Stimulated activated CD4-positive, alpha-beta T cell treated with anti-CD3 and anti-CD28 coated beads, Interleukin-4, amount 100 ng/mL, for 4 hours (primary cell): ENCODE measurements around the gene IGFN1.
"Not testable (repeated sequence)": the region's sequence is repeated elsewhere in the genome, so short reads cannot be mapped to it uniquely, and the experiment has no call there.

Experiments
- DNase-seq, 2 experiments: peaks; one replicate each; pipeline ENCODE4 v3.0.0-alpha.2; 2020

The IGFN1 gene

GRCh38 chr1:201190624-201191051 is at the start of gene IGFN1:
IGFN1 (plus strand) TSS chr1:201190824; CDS start chr1:201193294, 2,470 bp downstream.
- DNase-seq, result no peak

- no peak for DNase-seq
Observed at GRCh38 chr1:201140941-201141260, 49.7 kb upstream of the IGFN1 start.

- DNase-seq, result no peak
Observed at GRCh38 chr1:201141418-201141817, 49.2 kb upstream of the IGFN1 start.

- DNase-seq, result no peak
Observed at GRCh38 chr1:201142011-201142848, 48.4 kb upstream of the IGFN1 start.

- DNase-seq, result no peak
Observed at GRCh38 chr1:201142849-201143725, 47.5 kb upstream of the IGFN1 start.

- DNase-seq, result no peak
Observed at GRCh38 chr1:201143726-201144635, 46.6 kb upstream of the IGFN1 start.

- no peak for DNase-seq
Observed at GRCh38 chr1:201144701-201145100, 45.9 kb upstream of the IGFN1 start.

- DNase-seq, result no peak
Observed at GRCh38 chr1:201145132-201145531, 45.5 kb upstream of the IGFN1 start.

GRCh38 chr1:201145816-201146215 is 44.8 kb upstream of the IGFN1 start:
- DNase-seq, result no peak

- DNase-seq, result no peak
Observed at GRCh38 chr1:201146626-201147390, 43.8 kb upstream of the IGFN1 start.

GRCh38 chr1:201147396-201148015 is 43.1 kb upstream of the IGFN1 start:
- no peak for DNase-seq

- no peak for DNase-seq
Observed at GRCh38 chr1:201149400-201149799, 41.2 kb upstream of the IGFN1 start.

- DNase-seq, result no peak
Observed at GRCh38 chr1:201153474-201154388, 36.9 kb upstream of the IGFN1 start.

- peak; percentile 96 to 99 for DNase-seq
Observed at GRCh38 chr1:201154389-201155165, 36.0 kb upstream of the IGFN1 start, which contains the start of gene TMEM9. TMEM9 (minus strand) TSS chr1:201154474; CDS start chr1:201153923, 551 bp downstream.

GRCh38 chr1:201155354-201155753 is 35.3 kb upstream of the IGFN1 start:
- no peak for DNase-seq

GRCh38 chr1:201156346-201156745 is 34.3 kb upstream of the IGFN1 start:
- no peak for DNase-seq

GRCh38 chr1:201156819-201157218 is 33.8 kb upstream of the IGFN1 start:
- no peak for DNase-seq

GRCh38 chr1:201157949-201158348 is 32.7 kb upstream of the IGFN1 start:
- DNase-seq, result no peak

- DNase-seq, result not testable (repeated sequence)
Observed at GRCh38 chr1:201163036-201163435, 27.6 kb upstream of the IGFN1 start.
